ENCODE data around the gene SORL1-AS1.

The SORL1-AS1 gene

GRCh38 chr11:121417607-121418006, 35.2 kb downstream of the SORL1-AS1 start (continued):
- no peak for TF ChIP-seq PKNOX1 (IDR thresholded peaks at IDR 0.05)
- no peak for TF ChIP-seq NBN (IDR thresholded peaks at IDR 0.05)

- H3K9ac ChIP-seq (ENCODE audit: control insufficient read depth, insufficient read depth, low read length) = no peak overlapping the region
- ChIA-PET SMC1A (ENCODE audit: uncharacterized antibody, unreplicated experiment) (interaction anchor here (0.8 to 10.5 kb wide), 15 partner anchors 8 to 174 kb away, joined by 3 to 103 read pairs (median 5); no protein-coding TSS in a partner anchor), RAD21 (ENCODE audit: unreplicated experiment) (interaction anchor here (1.0 to 2.3 kb wide), 9 partner anchors 11 to 81 kb away, joined by 3 to 14 read pairs (median 4); no protein-coding TSS in a partner anchor), POLR2A (interaction anchor here (0.6 to 2.2 kb wide), 11 partner anchors 9 to 80 kb away, joined by 3 to 11 read pairs (median 5); no protein-coding TSS in a partner anchor), CTCF (interaction anchor here (0.8 to 1.9 kb wide), 9 partner anchors 8 to 159 kb away, joined by 3 to 7 read pairs (median 4); no protein-coding TSS in a partner anchor)
- no peaks in the 10 kb centered on the region for H4K20me1 ChIP-seq (ENCODE audit: control insufficient read depth, insufficient read depth)
- FAIRE-seq (peak; percentile 77), ATAC-seq (peak; percentile 87), DNase-seq (ENCODE audit: low read depth, low spot score) (peak; percentile 92)
- no TSS peak for BruUV-seq (replicated peaks)
- peak overlapping the region; percentile 9; the same call in 1 of the 2 replicates for H3K27ac ChIP-seq (ENCODE audit: control insufficient read depth, insufficient read depth)
- no peak overlapping the region for H3K4me3 ChIP-seq
- intact Hi-C loops (cut with micrococcal nuclease; ENCODE audit: unreplicated experiment) = loop anchor here (1.0 to 5.0 kb wide), 2 partner anchors 35 to 173 kb away; partner anchors contain the start of genes SORL1 and SORL1-AS1
- in situ Hi-C loops (cut with MboI) = no loop called here
- no peaks in the 10 kb centered on the region for H3K79me2 ChIP-seq (ENCODE audit: control insufficient read depth, insufficient read depth, low read length)
- H3K4me1 ChIP-seq (ENCODE audit: control insufficient read depth, insufficient read depth, low read length) = peaks cover 45% of the 10 kb centered on the region
- H3K36me3 ChIP-seq (ENCODE audit: control insufficient read depth in 2 of 2, insufficient read depth in 2 of 2, low read length in 1 of 2) = no peaks in the 10 kb centered on the region
- peak overlapping the region; percentile 17 for H3K4me2 ChIP-seq (ENCODE audit: control insufficient read depth, insufficient read depth)
- no peaks in the 10 kb centered on the region for H3K9me3 ChIP-seq (replicated peaks; ENCODE audit: control insufficient read depth, insufficient read depth, low read length)
- under 1% methylated on average over 7 of the region's 7 CpGs for WGBS (ENCODE audit: insufficient coverage, insufficient replicate concordance, low lambda C conversion rate, missing lambda C conversion rate)
- peak overlapping the region; percentile 64 for H2AFZ ChIP-seq (ENCODE audit: control insufficient read depth, low read depth, low read length)
- H3K27me3 ChIP-seq (replicated peaks in 1 of 2; ENCODE audit: control insufficient read depth in 2 of 2, insufficient read depth in 2 of 2, low read length in 1 of 2) = no peaks in the 10 kb centered on the region
- TF ChIP-seq IRF4 (IDR thresholded peaks at IDR 0.05; ENCODE audit: low read depth, low read length) (peak; percentile 55; the same call in 1 of the 2 replicates), TCF12 (IDR thresholded peaks at IDR 0.05; ENCODE audit: low read depth, low read length) (peak; percentile 97), ZBED1 (IDR thresholded peaks at IDR 0.05; ENCODE audit: borderline replicate concordance) (peak; percentile 47; the same call in 1 of the 2 replicates), ZNF687 (IDR thresholded peaks at IDR 0.05) (peak; percentile 67), ETV6 (conservative IDR thresholded peaks at IDR 0.05 in 1 of 2, IDR thresholded peaks at IDR 0.05 in 1 of 2; ENCODE audit: borderline replicate concordance in 1 of 2, low read depth in 1 of 2) (peak in 1 of 2 experiments; percentile 35; a peak in 1 of 4 replicates), SMAD1 (IDR thresholded peaks at IDR 0.05; ENCODE audit: low read depth, partially characterized antibody) (peak; percentile 74), MEF2B (IDR thresholded peaks at IDR 0.05; ENCODE audit: partially characterized antibody, poor library complexity, severe bottlenecking) (peak; percentile 45), RELB (IDR thresholded peaks at IDR 0.05; ENCODE audit: low read depth) (peak; percentile 71), EGR1 (IDR thresholded peaks at IDR 0.05; ENCODE audit: borderline replicate concordance in 1 of 2, low read depth in 2 of 2, low read length in 2 of 2) (no peak), CBFB (IDR thresholded peaks at IDR 0.05; ENCODE audit: low read depth) (peak; percentile 90), NBN (IDR thresholded peaks at IDR 0.05) (0 out of 2 replicates have a peak, but pooled peaks have one; percentile 23), NFYB (IDR thresholded peaks at IDR 0.05; ENCODE audit: insufficient read depth, low read depth, low read length) (no peak), SP1 (IDR thresholded peaks at IDR 0.05; ENCODE audit: low read depth, low read length) (peak; percentile 51), NFIC (IDR thresholded peaks at IDR 0.05; ENCODE audit: low read depth, low read length) (peak; percentile 64; the same call in 1 of the 2 replicates)
Measured at GRCh38 chr11:121417055-121417551, 35.7 kb downstream of the SORL1-AS1 start.
